ENCODE measurements around the gene PRKCD.

PRKCD gene

DNA sequence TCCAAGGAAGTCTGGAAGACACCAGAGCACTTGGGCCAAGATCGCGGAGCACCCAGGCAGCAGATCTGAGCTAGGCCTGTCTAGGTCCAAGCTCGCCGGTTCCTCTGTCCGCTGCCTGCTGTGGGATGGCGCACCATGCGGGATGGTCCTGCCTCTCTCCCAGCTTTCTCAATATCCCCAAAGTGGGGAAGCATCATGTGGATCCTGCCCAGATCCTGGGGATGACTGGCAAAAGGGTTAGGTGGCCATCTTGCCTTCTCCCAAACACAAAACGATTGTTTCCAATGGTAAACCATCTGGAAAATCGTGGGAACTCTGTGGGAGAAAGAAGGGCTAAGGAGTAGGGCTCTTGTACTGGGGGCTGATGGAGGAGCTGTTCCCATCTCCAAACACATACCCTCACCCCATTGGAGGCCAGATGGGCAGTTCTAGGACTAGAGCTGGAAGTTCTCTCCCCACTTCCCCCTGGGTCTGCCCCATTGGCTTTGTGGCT is 8.9 kb downstream of the PRKCD start:
- in situ Hi-C loops (cut with MboI; ENCODE audit: low sequenced_read_pairs): no loop called here

DNA sequence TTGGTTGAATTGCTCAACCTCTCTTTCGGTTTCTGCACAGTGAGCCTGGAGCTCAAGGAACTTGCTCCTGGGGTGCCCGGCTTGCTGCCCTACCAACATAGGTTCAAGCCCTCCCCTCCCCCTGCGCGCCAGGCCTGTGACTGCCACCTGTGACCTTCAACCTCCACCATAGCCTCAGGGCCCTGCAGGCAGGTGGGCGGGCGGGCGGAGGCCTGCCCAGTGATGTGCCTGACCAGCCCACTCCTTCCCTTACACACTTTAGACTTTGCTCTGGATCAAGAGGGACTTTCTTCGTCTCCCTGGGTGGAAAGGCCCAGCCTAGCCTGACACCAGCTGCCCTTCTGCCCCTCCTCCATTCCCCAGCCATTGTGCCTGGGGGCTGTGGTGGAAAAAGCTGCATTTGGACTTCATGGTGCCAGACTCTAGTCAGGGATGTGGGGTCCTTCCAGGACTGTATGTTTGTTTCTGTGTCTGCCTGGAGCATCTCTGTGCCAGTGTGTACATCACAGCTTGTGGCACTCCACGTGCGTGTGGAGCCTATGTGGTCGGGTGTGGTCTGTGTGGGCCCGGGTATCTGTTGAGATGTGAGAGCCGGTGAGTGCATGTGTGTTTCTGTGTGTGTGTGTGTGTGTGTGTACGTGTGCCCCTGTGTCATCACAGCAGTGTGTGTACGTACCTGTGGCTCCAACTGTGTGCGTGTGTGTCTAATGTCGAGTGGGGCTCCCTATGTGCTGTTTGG is 9.5 kb downstream of the PRKCD start:
- in situ Hi-C loops (cut with MboI; ENCODE audit: low sequenced_read_pairs): no loop called here

DNA sequence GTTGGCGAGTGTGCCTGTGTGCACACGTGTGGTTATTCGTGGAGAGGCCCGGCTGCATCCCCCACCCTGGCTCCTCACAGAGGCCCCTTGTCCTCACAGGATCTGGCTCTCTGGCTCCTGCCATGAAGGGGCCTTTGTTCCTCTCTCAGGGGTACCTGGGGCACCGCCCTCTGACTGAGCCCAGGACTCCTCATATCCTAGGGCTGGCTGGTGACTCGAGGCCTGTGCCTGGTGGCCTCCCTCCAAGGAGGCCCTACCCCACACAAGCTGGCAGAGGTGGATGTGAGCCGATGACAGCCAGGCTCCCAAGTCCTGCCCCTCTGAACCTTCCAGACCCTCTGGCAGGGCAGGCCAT is 10.0 kb downstream of the PRKCD start:
- in situ Hi-C loops (cut with MboI; ENCODE audit: low sequenced_read_pairs): no loop called here

DNA sequence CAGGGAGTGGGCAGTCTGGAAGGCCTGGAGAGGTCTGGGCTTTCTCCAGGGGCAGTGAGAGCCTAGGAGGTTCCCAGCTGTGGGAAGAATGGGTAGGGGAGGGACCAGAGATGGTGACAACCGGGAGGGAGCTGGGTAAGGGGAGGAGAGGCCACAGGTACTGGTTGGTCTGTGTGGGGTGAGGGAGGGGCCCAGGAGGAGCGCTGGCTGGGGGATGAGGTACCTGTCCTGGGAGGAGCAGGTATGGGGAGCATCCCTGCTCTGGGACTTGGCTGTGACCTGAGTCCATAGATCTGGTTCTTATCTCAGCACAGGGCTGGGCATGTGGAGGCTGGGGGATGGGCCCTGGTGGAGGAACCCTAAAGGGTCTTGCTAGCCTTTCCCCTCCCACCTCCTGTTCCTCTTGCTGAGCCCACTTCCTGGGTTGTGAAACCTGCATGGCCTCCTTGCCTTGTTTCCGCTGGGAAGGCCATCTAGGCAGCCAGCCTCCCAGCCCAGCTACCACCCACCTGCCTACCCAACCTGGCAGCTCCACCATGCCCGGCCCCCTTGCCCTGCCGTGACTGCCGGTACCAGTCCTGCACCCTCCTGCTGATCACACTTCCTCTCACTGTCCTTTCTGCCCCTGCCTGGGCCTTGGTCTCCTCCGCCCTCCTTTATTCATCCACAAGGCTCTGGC is 11.0 kb downstream of the PRKCD start:
- in situ Hi-C loops (cut with MboI; ENCODE audit: low sequenced_read_pairs): no loop called here

DNA sequence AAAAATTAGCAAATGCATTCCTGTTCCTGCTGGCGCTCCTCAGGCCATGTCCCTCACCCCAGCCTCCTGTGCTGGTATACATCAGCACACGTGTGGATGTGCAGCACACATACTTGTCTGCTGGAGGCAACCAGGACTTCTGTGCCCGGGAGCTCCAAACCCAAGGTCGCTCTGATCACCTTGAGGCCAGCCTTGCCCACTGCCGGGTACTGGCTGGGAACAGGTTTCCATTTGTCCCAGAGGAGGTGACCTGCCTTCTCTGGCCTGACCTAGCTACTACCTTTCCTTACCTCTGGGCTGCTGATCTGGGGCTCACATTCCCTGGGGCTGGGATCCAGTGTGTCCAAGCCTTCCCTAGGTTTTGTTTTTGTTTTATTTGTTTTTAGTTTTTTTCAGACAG is 12.1 kb downstream of the PRKCD start:
- in situ Hi-C loops (cut with MboI; ENCODE audit: low sequenced_read_pairs): no loop called here

DNA sequence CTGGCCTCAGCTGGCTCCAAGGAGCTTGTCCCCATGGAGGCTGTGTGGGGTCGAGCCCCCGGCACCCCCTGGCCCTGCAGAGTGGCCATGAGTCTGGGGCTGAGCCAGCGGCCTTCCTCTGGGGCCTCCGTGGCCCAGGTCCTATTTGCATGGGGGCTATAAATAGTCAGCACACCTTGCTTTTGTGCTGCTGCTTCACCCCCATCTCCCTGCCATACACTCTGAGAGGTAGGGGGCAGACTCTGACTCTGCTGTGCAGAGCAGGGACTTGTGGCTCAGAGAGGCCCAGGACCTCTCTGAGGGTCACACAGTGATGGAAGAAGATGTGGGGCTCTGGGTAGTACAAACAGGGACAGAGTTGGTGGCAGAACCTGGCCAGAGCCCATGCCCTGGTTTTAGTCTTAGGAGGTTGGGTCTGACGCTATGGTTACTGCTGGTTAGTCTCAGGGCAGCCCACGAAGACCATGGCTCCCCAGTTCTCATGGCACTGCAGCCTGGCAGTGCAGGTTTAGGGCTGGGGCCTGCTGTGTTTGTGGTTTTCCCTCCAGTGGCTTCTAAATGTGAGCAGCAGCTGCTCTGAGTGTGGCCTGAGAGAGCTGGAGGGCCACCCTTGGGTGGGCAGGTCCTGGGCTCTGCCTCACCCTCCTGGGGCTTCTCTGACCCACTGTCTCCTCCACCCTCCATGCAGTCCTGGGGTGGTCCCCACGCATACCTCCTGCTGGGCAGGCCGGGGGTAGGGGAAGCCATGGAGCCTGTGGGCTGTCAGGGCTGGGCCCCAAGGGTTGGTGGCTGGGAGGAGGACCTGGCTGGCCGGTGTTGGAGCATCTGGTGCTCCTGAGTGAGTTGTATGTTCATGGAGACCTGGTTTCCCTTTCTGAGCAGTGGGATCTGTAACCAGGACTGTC is 13.6 kb downstream of the PRKCD start:
- in situ Hi-C loops (cut with MboI; ENCODE audit: low sequenced_read_pairs): no loop called here

DNA sequence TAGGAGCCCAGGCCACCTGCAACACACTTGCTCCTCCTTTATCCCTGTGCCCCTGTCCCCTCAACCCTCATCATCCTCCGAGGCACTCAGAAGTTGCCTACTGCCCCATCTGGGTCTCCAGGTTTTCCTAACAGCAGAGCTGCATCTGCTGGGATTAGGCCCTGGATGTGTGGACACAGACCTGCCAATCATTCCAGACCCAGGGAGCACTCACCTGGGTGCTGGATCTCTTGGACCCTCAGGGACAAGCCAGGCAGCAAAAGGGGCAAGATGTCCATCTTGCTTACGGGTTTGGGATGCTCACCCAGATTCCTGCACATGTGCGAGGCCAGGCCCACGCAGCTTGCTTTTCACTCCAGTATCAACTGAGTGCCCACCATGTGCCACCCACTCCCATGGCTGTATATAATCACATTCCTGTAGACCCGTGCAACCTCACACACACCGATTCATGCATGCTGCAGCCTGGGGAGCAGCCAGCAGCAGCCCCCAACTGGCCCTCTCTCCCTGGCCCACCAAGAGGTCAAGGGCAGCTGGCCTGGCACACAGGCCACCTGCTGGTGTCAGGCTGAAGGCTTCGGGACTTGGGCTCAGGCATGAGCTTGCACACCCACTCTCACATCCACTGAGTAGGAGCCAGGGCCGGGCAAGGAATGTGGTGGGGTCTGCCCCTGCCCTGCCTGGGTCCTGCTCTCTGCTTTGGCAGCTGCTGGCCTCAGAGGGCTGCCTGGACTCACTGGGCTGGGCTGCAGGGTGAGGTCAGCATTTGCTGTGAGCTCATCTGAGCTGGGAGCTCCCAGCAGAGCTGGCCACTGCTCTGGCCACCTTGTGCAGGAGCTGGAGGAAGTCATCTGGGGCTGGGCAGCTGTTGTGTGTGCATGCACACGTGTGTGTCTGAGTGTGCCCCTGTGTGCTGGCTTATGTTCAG is 14.9 kb downstream of the PRKCD start:
- in situ Hi-C loops (cut with MboI; ENCODE audit: low sequenced_read_pairs): no loop called here

DNA sequence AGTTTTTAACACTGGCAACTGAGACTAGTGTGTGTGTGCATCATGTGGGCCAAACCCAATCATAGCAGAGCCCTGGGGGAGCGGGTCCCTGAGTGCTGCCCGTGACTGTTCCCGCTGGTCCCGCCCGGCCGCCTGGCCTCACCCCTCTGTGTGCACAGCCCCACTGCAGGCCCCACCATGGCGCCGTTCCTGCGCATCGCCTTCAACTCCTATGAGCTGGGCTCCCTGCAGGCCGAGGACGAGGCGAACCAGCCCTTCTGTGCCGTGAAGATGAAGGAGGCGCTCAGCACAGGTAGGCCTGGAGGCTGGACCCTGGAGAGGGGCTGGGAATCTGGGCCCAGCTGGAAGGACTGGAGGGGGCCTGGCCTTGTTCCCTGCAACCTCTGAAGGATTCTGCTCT is 17.2 kb downstream of the PRKCD start:
- in situ Hi-C loops (cut with MboI; ENCODE audit: low sequenced_read_pairs): no loop called here

DNA sequence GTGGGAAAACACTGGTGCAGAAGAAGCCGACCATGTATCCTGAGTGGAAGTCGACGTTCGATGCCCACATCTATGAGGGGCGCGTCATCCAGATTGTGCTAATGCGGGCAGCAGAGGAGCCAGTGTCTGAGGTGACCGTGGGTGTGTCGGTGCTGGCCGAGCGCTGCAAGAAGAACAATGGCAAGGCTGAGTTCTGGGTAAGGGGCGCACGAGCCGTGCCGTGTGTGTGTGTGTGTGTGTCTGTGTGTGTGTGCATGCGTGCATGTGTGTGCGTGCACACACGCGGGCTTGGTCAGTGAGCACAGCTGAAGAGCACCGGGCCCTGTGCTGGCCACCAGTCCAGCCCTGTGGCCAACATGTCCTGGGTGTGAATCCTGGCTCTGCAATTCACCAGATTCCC is 18.6 kb downstream of the PRKCD start:
- in situ Hi-C loops (cut with MboI; ENCODE audit: low sequenced_read_pairs): no loop called here

DNA sequence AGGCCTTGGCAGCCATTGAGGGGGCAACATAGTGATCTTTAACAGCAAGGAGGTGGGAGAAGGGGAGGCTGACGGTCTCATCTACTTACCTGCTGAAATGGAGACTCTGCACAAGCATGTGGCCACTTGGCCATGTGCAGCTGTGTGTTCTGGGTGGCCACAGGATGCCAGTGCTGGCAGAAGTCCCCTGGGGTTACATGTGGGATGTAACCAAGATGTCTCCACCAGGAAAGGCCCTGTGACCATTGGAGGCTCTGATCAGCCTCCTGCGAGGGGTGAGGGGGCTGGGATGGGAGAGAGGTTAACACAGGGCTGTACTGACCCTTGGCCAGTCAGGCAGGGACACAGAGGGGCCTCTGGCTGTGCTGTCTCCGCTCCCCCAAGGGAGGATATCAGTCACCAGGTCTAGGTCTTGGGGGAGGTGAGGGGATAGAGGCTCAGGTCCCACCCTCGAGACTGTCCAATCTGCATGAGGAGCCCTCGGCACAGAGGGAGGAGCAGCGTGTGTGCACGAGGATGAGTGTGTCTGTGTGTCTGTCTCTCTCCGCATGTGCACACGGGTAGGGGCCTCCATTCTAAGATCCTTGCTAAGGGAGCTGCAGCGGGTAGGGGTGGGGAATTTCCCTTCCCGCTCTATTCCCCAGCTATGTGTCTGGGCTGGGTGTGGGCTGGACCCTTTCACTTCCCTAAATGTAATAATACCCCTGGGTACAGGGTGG is 19.5 kb downstream of the PRKCD start:
- in situ Hi-C loops (cut with MboI; ENCODE audit: low sequenced_read_pairs): loop anchor here (10.0 kb wide), 1 partner anchor 46 kb away; the partner anchor contains the start of gene RFT1

DNA sequence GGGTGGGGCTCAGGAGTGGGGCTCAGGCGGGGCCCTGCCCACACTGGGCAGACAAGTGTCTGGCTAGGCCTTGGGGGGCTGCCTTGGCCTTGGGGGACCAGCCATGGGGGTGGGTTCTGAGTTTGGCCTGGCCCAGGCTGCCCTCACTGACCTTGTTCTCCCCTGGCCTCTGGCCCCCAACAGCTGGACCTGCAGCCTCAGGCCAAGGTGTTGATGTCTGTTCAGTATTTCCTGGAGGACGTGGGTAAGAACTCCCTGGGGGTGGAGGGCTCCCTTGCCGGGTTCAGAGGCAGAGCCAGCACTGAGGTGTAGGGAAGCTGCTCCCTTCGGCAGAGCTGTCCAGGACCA is 20.0 kb downstream of the PRKCD start:
- in situ Hi-C loops (cut with MboI; ENCODE audit: low sequenced_read_pairs): loop anchor here (10.0 kb wide), 1 partner anchor 46 kb away; the partner anchor contains the start of gene RFT1

DNA sequence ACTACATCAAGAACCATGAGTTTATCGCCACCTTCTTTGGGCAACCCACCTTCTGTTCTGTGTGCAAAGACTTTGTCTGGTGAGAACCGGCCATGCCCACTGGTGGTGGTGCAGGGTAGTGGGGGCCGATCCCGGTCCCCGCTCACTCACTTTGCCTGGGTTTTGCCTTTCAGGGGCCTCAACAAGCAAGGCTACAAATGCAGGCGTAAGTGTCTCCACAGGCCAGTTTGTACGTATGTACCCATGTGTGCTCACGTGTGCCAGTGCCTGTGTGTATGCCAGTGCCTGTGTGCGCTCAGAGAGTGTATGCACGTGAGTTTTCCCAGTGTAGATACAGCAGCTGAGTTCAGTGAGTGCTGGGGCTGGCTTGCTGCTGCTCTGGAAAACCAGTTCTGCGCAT is 20.5 kb downstream of the PRKCD start:
- in situ Hi-C loops (cut with MboI; ENCODE audit: low sequenced_read_pairs): loop anchor here (10.0 kb wide), 1 partner anchor 47 kb away; the partner anchor contains the start of gene RFT1

DNA sequence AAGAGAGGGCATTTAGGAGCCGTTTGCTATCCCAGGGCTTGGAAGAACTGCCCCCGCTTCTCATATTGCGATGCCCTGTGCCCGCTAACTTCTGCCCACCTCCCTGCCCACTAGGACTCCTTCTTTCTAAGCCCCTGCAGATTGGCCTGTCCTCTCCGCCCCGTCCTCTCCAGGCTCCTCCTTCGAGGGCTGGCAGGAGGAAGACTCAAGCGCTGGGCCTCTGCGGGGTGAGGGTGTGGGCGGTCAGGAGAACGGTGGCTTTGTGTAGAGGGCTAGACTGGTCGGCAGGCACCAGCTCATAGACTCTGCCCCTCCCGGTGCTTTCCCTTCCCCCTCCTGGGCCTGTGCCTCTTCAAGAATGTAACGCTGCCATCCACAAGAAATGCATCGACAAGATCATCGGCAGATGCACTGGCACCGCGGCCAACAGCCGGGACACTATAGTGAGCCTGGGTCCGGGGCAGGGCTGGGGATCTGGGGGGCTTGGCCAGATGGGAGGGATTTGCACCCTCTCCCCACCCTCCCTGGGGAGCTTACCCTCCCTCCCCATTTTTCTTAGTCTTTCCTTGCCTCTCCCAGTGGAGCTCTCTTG is 21.9 kb downstream of the PRKCD start:
- in situ Hi-C loops (cut with MboI; ENCODE audit: low sequenced_read_pairs): loop anchor here (10.0 kb wide), 1 partner anchor 48 kb away; the partner anchor contains the start of gene RFT1

DNA sequence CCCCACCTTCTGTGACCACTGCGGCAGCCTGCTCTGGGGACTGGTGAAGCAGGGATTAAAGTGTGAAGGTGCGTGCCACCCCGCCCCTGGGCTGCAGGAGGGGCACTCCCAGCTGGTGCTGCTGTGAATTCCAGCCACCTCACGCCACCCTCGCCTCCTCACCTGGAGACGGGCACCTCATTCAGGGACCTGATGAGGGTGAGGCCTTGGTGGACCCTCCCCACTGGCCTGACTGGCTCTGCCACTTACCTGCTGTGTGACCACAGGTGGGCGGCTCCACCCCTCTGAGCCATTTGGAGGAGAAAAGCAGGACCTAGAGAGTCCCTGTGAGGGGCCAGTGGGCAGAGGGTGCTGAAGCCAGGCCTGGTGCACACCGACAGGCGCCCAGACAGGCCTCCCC is 22.5 kb downstream of the PRKCD start:
- in situ Hi-C loops (cut with MboI; ENCODE audit: low sequenced_read_pairs): loop anchor here (10.0 kb wide), 1 partner anchor 49 kb away; the partner anchor contains the start of gene RFT1

DNA sequence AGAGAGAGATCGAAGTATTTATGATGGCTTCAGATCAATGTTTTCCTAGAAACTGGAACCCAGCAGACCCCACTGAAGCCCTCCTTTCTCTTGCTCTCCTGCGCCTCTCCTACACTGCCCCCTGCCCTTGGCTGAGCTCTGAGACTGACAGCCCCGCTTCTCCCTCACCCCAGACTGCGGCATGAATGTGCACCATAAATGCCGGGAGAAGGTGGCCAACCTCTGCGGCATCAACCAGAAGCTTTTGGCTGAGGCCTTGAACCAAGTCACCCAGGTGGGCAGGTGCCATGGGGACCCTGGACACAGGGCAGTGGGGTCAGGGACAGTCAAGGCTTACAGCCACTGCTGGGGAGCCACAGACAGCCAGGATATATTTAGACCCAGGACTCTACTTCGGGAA is 23.7 kb downstream of the PRKCD start:
- in situ Hi-C loops (cut with MboI; ENCODE audit: low sequenced_read_pairs): loop anchor here (10.0 kb wide), 1 partner anchor 50 kb away; the partner anchor contains the start of gene RFT1

DNA sequence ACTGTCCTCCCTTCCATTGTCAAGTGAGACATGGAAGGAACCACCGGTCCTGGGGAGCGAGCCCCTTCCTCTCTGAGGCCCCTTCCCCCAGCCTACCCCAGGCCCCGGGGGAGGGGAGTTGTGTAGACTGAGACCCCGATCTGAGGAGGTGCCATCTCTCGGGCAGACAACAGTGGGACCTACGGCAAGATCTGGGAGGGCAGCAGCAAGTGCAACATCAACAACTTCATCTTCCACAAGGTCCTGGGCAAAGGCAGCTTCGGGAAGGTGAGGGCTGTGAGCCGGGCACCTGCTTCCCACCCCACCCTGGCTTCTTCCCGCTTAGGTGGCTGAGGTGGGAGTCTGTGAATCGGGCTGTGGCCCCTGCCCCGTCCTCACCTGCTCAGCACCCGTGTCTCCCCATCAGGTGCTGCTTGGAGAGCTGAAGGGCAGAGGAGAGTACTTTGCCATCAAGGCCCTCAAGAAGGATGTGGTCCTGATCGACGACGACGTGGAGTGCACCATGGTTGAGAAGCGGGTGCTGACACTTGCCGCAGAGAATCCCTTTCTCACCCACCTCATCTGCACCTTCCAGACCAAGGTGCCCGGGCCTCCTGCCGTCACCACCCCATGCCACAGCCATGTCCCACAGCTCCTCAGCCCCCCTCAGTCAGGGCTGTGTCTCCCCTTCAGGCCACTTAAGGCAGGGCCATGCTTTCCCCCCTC is 24.9 kb downstream of the PRKCD start:
- in situ Hi-C loops (cut with MboI; ENCODE audit: low sequenced_read_pairs): loop anchor here (10.0 kb wide), 1 partner anchor 51 kb away; the partner anchor contains the start of gene RFT1

DNA sequence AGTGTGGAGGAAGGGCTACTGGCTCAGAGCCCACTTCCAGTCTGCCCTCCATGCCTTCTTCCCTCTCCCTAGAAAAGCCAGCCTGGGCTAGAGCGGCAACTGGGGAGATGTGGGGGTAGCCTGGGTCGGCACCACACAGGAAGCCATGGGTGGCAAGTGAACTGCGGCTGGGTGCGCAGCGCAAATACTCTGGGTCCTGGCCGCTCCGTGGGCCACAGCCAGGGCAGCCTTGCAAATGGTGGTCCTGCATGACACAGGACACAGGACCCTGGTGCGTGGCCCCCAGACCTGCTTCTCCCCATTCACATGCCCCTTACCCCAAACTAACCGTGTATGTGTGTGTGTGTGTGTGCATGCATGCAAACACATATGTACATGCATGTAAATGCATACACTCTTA is 25.7 kb downstream of the PRKCD start:
- in situ Hi-C loops (cut with MboI; ENCODE audit: low sequenced_read_pairs): loop anchor here (10.0 kb wide), 1 partner anchor 52 kb away; the partner anchor contains the start of gene RFT1

DNA sequence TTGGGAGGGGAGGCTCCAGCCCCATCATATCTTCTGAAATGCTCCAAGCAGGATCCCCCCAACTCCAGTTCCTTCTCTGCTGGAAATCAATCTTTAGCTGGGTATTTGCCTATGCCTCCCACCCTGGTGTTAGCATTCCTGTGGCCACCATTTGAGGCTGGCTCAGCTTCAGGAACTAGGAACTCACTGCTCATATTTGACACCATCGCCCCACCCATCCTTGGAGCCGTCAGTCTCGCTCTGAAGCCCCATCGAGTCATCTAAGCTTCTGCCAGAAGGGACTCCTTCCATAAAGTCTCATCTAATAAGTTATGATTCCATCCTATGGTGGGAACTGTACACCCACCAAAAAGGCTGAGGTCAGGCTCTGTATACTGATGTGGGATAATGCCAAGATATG is 26.4 kb downstream of the PRKCD start:
- in situ Hi-C loops (cut with MboI; ENCODE audit: low sequenced_read_pairs): loop anchor here (10.0 kb wide), 1 partner anchor 53 kb away; the partner anchor contains the start of gene RFT1
